Nephron progenitor cell (in vitro differentiated cells): ENCODE results near the gene A2M.

ENCODE experiments used
- DNase-seq: peaks from one replicate; pipeline ENCODE4 v3.0.0; 2021
- H3K27ac Mint-ChIP-seq: 2 replicates; pipeline ENCODE4 v1.8.0; 2021; ENCODE audit warnings: mild to moderate bottlenecking, moderate library complexity, mixed read lengths
- H3K27me3 Mint-ChIP-seq: 2 replicates; pipeline ENCODE4 v1.8.0; 2021; ENCODE audit warnings: mild to moderate bottlenecking, low read depth, mixed read lengths; ENCODE audit not compliant: poor library complexity
- H3K36me3 Mint-ChIP-seq: 2 replicates; pipeline ENCODE4 v1.8.0; 2021; ENCODE audit warnings: low read depth, mixed read lengths
- H3K4me1 Mint-ChIP-seq: 2 replicates; pipeline ENCODE4 v1.8.0; 2021; ENCODE audit warnings: mixed read lengths
- H3K4me3 Mint-ChIP-seq: 2 replicates; pipeline ENCODE4 v1.8.0; 2021; ENCODE audit warnings: mild to moderate bottlenecking, moderate library complexity, mixed read lengths
- H3K9me3 Mint-ChIP-seq: 2 replicates; pipeline ENCODE4 v1.8.0; 2021; ENCODE audit warnings: mild to moderate bottlenecking, moderate library complexity, mixed read lengths
- TF ChIP-seq, protein P1 (sequence below): fragments of 200-600 bp; sonication (generic); IDR thresholded peaks from 2 replicates; pipeline ENCODE4 v1.5.0; 2021; ENCODE audit warnings: antibody characterized with exemption

A2M gene

DNA sequence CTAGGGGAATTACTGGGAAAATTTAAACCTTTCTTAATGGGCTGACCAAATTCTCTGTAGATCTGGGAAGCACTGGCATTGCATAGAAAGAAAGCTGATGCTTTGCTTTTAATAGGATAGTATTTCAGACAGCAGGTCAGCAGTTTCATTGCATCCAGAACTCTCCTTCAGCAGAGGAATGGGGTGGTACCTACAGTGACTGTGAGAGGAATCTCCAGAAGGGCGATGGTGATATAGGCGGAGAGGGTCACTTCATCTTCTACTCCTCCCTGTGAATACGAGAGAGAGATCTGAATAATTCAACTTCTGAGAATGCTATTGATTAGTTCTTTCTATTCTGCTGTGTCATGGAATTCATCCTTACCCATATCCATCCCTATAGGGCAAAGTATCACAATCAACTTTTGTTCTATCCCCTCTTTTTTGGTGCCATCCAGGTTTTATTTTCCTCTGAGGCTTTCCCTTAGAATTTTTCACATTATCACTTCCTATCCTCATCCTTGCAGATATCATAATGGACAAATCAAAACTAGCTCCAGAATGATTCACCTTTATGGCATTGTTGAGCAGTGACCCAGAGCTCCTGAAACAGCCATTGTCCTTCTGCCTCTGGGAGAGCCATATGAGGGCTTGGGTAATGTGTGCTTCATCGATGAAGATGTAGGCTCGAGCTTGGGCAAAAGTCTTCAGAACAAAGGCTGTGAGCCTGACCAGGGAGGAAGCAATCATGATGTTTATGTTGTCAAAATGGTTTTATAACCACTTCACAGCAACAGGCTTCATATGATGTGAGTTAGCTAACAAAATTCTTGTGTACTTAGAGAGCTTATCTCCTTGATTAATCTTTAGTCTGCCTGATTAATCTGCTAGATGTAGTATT is 38.3 kb downstream of the A2M start:
- peaks cover 8% of the 10 kb centered on the region for H3K36me3 Mint-ChIP-seq
- H3K4me1 Mint-ChIP-seq: no peaks in the 10 kb centered on the region
- TF ChIP-seq, protein P1, sequence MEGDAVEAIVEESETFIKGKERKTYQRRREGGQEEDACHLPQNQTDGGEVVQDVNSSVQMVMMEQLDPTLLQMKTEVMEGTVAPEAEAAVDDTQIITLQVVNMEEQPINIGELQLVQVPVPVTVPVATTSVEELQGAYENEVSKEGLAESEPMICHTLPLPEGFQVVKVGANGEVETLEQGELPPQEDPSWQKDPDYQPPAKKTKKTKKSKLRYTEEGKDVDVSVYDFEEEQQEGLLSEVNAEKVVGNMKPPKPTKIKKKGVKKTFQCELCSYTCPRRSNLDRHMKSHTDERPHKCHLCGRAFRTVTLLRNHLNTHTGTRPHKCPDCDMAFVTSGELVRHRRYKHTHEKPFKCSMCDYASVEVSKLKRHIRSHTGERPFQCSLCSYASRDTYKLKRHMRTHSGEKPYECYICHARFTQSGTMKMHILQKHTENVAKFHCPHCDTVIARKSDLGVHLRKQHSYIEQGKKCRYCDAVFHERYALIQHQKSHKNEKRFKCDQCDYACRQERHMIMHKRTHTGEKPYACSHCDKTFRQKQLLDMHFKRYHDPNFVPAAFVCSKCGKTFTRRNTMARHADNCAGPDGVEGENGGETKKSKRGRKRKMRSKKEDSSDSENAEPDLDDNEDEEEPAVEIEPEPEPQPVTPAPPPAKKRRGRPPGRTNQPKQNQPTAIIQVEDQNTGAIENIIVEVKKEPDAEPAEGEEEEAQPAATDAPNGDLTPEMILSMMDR: no peak
- peaks cover 14% of the 10 kb centered on the region for H3K9me3 Mint-ChIP-seq
- H3K27ac Mint-ChIP-seq: no peak overlapping the region
- H3K27me3 Mint-ChIP-seq: no peaks in the 10 kb centered on the region
- DNase-seq: no peak
- H3K4me3 Mint-ChIP-seq: no peak overlapping the region

DNA sequence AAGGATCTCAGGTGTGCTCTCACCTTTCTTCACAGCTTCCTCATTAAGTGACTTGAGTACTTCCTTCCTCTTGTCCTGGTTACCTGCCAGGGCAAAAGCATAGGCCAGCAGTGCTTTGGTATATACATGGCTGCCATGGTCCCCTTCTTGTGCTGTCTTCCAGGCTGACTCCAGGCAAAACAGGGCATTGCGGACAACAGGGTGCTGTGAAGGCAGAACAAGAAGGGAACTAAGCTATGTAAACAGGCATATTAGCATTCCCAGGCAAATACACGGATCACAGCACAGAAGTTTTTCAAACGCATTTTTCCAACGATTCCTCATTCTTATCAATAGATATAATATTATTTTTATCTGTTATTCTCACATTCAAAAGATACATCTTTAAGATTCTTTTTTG is 39.0 kb downstream of the A2M start:
- Mint-ChIP-seq H3K4me1 (no peaks in the 10 kb centered on the region), H3K4me3 (no peak overlapping the region), H3K27ac (no peak overlapping the region), H3K27me3 (no peaks in the 10 kb centered on the region), H3K9me3 (peaks cover 9% of the 10 kb centered on the region), H3K36me3 (peaks cover 8% of the 10 kb centered on the region)
- TF ChIP-seq, protein P1: no peak
- DNase-seq: no peak

DNA sequence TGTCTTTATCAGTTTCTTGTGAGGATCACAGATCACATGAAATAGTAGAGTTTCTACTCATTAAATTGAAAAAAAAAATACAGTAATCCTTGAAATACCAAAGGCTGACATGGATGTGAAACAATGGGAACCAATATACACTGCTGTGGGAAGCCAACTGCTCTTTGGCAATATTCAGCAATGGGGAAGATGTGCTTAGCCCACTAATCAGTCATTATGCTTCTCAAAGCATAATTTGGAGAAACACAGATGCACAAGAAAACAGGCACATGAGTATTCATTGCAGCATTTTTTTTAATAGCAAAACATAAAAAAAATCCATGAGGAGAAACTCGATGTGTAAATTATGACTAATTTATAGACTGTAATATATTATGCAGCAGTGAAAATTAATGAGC is 40.6 kb downstream of the A2M start:
- H3K27me3 Mint-ChIP-seq: peaks cover 3% of the 10 kb centered on the region
- no peak overlapping the region for H3K27ac Mint-ChIP-seq
- DNase-seq: no peak
- no peak overlapping the region for H3K4me3 Mint-ChIP-seq
- H3K9me3 Mint-ChIP-seq: peaks cover 3% of the 10 kb centered on the region
- TF ChIP-seq, protein P1: no peak
- H3K36me3 Mint-ChIP-seq: peaks cover 3% of the 10 kb centered on the region
- no peaks in the 10 kb centered on the region for H3K4me1 Mint-ChIP-seq

DNA sequence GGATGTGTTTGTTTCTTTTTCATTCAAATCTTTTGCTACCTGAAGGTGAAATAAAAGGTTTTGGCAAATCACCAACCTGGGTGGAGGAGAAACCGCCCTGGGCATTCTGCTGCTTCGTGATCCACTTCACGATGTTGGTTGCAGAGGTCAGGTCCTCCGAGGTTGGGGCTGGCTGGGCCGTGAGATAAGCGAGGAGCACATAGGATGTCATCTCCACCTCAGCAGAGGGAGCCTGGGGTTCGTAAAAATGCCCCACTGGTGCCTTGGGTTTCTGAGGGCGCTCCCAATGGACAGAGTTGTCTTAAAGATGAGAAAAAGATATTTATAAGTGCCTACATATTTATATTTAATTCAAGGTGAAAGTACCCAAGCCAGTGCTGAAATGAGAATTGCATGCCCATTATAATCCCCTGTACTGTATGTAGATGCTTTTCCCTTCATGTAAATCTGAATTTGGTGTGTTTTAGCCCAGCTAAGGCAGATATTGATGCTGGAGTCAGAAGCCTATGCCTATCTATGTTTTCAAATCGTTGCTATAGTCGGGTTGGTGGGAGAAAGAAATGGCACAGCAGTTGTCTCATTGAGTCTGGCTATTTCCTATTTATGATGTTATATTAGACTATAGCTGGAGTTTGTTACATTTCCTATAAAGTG is 41.1 kb downstream of the A2M start:
- Mint-ChIP-seq H3K4me3 (no peak overlapping the region), H3K27ac (no peak overlapping the region), H3K9me3 (peaks cover 3% of the 10 kb centered on the region), H3K36me3 (peaks cover 3% of the 10 kb centered on the region), H3K4me1 (no peaks in the 10 kb centered on the region), H3K27me3 (peaks cover 3% of the 10 kb centered on the region)
- DNase-seq: no peak
- TF ChIP-seq, protein P1: no peak

DNA sequence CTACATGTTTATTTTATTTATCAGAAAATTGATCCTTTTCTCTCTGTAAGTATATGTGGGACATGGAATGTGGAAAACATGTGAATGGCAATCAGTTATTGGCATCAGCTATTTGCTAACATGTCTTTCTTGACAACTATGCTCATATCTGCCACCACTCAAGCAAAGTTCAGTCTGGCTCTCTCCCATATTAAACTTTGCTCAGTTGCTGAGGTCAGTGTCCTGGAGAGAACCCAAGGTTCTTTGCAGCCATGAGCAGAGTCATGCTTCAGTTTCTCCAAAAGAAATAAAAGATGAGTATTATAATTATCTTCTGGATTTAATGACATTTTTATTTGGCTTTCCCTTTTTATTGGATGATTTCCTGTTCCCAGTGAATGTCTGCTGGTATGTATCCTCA is 42.6 kb downstream of the A2M start:
- Mint-ChIP-seq H3K36me3 (peaks cover under 1% of the 10 kb centered on the region), H3K4me3 (no peak overlapping the region), H3K9me3 (peaks cover under 1% of the 10 kb centered on the region), H3K4me1 (no peaks in the 10 kb centered on the region), H3K27ac (no peak overlapping the region), H3K27me3 (peaks cover 3% of the 10 kb centered on the region)
- TF ChIP-seq, protein P1: no peak
- no peak for DNase-seq
